Smooth muscle cell (in vitro differentiated cells): ENCODE measurements around the gene RAB3D. TPM values are rescaled to one million over a fixed set of nuclear protein-coding genes. Genes with fewer than 3 reads are reported as not detected.

Source experiments
- DNase-seq: peaks from one replicate; lab custom pipeline; 2025; ENCODE audit not compliant: unreplicated experiment; lab: John Stamatoyannopoulos, UW
- H2AFZ ChIP-seq: fragments of 200-600 bp; sonication (generic); 2 replicates; pipeline ENCODE4 v1.6.0; 2016; ENCODE audit warnings: antibody characterized with exemption, low read depth, mild to moderate bottlenecking
- H3F3A ChIP-seq: fragments of 200-600 bp; sonication (generic); 2 replicates; pipeline ENCODE4 v1.6.0; 2017; ENCODE audit warnings: antibody characterized with exemption, low read depth
- H3K27ac ChIP-seq: fragments of 200-600 bp; sonication (generic); 2 replicates; pipeline ENCODE4 v1.5.1; 2016; ENCODE audit warnings: low read depth, mild to moderate bottlenecking
- H3K27me3 ChIP-seq: fragments of 200-600 bp; sonication (generic); 2 replicates; pipeline ENCODE4 v1.6.1; 2016; ENCODE audit warnings: low read depth, mild to moderate bottlenecking
- H3K36me3 ChIP-seq: fragments of 200-600 bp; sonication (generic); 2 replicates; pipeline ENCODE4 v1.5.1; 2016; ENCODE audit warnings: low read depth
- H3K4me1 ChIP-seq: fragments of 200-600 bp; sonication (generic); 2 replicates; pipeline ENCODE4 v1.5.1; 2016; ENCODE audit warnings: low read depth
- H3K4me2 ChIP-seq: fragments of 200-600 bp; sonication (generic); 2 replicates; pipeline ENCODE4 v1.6.0; 2016; ENCODE audit warnings: mild to moderate bottlenecking
- H3K4me3 ChIP-seq: fragments of 200-600 bp; sonication (generic); 2 replicates; pipeline ENCODE4 v1.5.1; 2016; ENCODE audit warnings: mild to moderate bottlenecking
- H3K79me2 ChIP-seq: fragments of 200-600 bp; sonication (generic); 2 replicates; pipeline ENCODE4 v1.6.0; 2016; ENCODE audit warnings: low read depth, mild to moderate bottlenecking
- H3K9ac ChIP-seq: fragments of 200-600 bp; sonication (generic); 2 replicates; pipeline ENCODE4 v1.6.0; 2016; ENCODE audit warnings: low read depth
- H3K9me3 ChIP-seq: fragments of 200-600 bp; sonication (generic); replicated peaks from 2 replicates; pipeline ENCODE4 v1.5.1; 2016; ENCODE audit warnings: low read depth
- H4K20me1 ChIP-seq: fragments of 200-600 bp; sonication (generic); 2 replicates; pipeline ENCODE4 v1.6.0; 2016; ENCODE audit warnings: low read depth
- WGBS: methylation state at CpG from one replicate; pipeline ENCODE4 v1.1.7; 2016; ENCODE audit warnings: low lambda C conversion rate; 5-methylcytosine and 5-hydroxymethylcytosine counted together
- polyA plus RNA-seq: library from polyadenylated mRNA; unstranded; fragments of >200 nt; fragmentation: Nextera tagmentation; extraction: Ambion mirVana; gene quantifications from 2 replicates; pipeline ENCODE4 v1.2.1, GENCODE V29; 2016
- total RNA-seq: library from RNA; depleted of rRNA; stranded (reverse); fragments of >200 nt; gene quantifications from 2 replicates; pipeline ENCODE4 v1.2.3, GENCODE V29; 2014
- TF ChIP-seq, protein P1 (sequence below): fragments of 200-600 bp; sonication (generic); IDR thresholded peaks from 2 replicates; pipeline ENCODE4 v1.5.1; 2017; ENCODE audit warnings: borderline replicate concordance, mild to moderate bottlenecking, antibody characterized with exemption; ENCODE audit not compliant: insufficient read depth, poor library complexity, severe bottlenecking

RAB3D gene
- total and polyA plus RNA-seq, 2 experiments from 2014 or later = 7.3 to 11.0 TPM

- no peaks in the 10 kb centered on the region for H3K27me3 ChIP-seq
- no peak for DNase-seq
- TF ChIP-seq, protein P1, sequence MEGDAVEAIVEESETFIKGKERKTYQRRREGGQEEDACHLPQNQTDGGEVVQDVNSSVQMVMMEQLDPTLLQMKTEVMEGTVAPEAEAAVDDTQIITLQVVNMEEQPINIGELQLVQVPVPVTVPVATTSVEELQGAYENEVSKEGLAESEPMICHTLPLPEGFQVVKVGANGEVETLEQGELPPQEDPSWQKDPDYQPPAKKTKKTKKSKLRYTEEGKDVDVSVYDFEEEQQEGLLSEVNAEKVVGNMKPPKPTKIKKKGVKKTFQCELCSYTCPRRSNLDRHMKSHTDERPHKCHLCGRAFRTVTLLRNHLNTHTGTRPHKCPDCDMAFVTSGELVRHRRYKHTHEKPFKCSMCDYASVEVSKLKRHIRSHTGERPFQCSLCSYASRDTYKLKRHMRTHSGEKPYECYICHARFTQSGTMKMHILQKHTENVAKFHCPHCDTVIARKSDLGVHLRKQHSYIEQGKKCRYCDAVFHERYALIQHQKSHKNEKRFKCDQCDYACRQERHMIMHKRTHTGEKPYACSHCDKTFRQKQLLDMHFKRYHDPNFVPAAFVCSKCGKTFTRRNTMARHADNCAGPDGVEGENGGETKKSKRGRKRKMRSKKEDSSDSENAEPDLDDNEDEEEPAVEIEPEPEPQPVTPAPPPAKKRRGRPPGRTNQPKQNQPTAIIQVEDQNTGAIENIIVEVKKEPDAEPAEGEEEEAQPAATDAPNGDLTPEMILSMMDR = no peak
- H3F3A ChIP-seq = peaks cover 5% of the 10 kb centered on the region
- H2AFZ ChIP-seq = no peak overlapping the region
- peak overlapping the region; percentile 78 for H3K4me2 ChIP-seq
- H3K9me3 ChIP-seq = no peaks in the 10 kb centered on the region
- no peaks in the 10 kb centered on the region for H4K20me1 ChIP-seq
- H3K36me3 ChIP-seq = no peaks in the 10 kb centered on the region
- peak overlapping the region; percentile 60 for H3K4me3 ChIP-seq
- H3K79me2 ChIP-seq = no peaks in the 10 kb centered on the region
- WGBS = 80% methylated on average over 11 of the region's 11 CpGs
- H3K4me1 ChIP-seq = peaks cover 9% of the 10 kb centered on the region
- H3K27ac ChIP-seq = no peak overlapping the region
- no peak overlapping the region for H3K9ac ChIP-seq
Observed at GRCh38 chr19:11373885-11374432, 34.5 kb upstream of the RAB3D start.

DNA sequence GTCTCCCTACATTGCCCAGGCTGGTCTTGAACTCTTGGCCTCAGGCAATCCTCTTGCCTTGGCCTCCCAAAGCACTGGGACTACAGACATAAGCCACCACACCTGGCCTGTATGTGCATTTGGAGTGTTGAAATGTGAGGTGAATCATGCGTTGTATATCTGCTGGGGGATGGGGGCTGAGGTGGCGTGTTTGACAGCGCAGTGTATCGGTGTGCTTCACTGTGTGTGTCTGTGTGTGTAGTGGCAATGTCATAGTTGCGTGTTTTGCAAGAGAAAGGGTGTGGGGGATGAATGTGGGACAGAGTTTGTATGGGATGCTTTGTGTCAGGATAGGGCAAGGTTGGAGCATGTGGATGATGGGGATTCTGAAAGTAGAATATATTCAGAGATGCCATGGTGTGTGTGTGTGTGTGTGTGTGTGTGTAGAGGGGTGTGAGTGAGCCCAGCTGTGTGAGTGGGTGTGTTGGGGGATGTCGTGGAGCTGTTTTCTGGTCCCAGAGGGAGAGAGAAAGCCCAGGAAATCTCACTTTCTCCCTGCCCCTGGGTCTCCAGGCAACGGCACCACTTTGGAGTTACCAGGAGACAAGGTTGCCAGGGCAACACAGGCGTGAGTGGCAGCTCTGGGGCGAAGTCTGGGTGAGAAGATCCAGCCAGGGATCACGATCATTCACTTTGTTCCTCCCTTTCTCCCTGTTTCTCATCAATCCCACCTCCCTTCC is 33.9 kb upstream of the RAB3D start:
- Histone ChIP-seq H3K4me2 (peak overlapping the region; percentile 78), H3K4me1 (peaks cover 7% of the 10 kb centered on the region), H3K27me3 (no peaks in the 10 kb centered on the region), H3K79me2 (no peaks in the 10 kb centered on the region), H2AFZ (no peak overlapping the region), H3K27ac (no peak overlapping the region), H3K9me3 (no peaks in the 10 kb centered on the region), H3K36me3 (no peaks in the 10 kb centered on the region), H3K4me3 (no peak overlapping the region), H3F3A (peaks cover 3% of the 10 kb centered on the region), H4K20me1 (no peaks in the 10 kb centered on the region), H3K9ac (no peak overlapping the region)
- DNase-seq = no peak
- WGBS = 61% methylated on average over 10 of the region's 10 CpGs
- TF ChIP-seq, protein P1 = no peak

- H3K9ac ChIP-seq = no peak overlapping the region
- H3K36me3 ChIP-seq = no peaks in the 10 kb centered on the region
- H3F3A ChIP-seq = no peaks in the 10 kb centered on the region
- H3K27me3 ChIP-seq = no peaks in the 10 kb centered on the region
- peaks cover 6% of the 10 kb centered on the region for H3K4me1 ChIP-seq
- H3K4me2 ChIP-seq = no peak overlapping the region
- no peak overlapping the region for H3K27ac ChIP-seq
- no peaks in the 10 kb centered on the region for H3K79me2 ChIP-seq
- H3K4me3 ChIP-seq = no peak overlapping the region
- no peak overlapping the region for H2AFZ ChIP-seq
- TF ChIP-seq, protein P1 = no peak
- H4K20me1 ChIP-seq = no peaks in the 10 kb centered on the region
- DNase-seq = no peak
- H3K9me3 ChIP-seq = no peaks in the 10 kb centered on the region
- WGBS = 79% methylated on average over 2 of the region's 2 CpGs
Observed at GRCh38 chr19:11370744-11371143, 31.3 kb upstream of the RAB3D start.
